NCI-H2196 treated with DMSO at 0.1 percent for 48 hours (cell line): ENCODE measurements around the gene BAD.

Experiments
- DNase-seq: peaks from one replicate; lab custom pipeline; 2025; ENCODE audit not compliant: unreplicated experiment; lab: John Stamatoyannopoulos, UW

BAD gene

GRCh38 chr11:64261556-64262080 lies 22.8 kb downstream of the BAD start:
- no peak for DNase-seq

- DNase-seq = no peak
Observed at GRCh38 chr11:64260147-64260708, 24.2 kb downstream of the BAD start.

- DNase-seq = no peak
Observed at GRCh38 chr11:64259533-64260067, 24.9 kb downstream of the BAD start.

GRCh38 chr11:64258946-64259532 lies 25.4 kb downstream of the BAD start:
- no peak for DNase-seq

GRCh38 chr11:64258356-64258755 lies 26.1 kb downstream of the BAD start:
- no peak for DNase-seq

GRCh38 chr11:64256300-64256699 lies 28.2 kb downstream of the BAD start:
- no peak for DNase-seq

- DNase-seq = no peak
Observed at GRCh38 chr11:64255135-64256128, 29.0 kb downstream of the BAD start.

GRCh38 chr11:64254326-64254725 lies 30.1 kb downstream of the BAD start:
- DNase-seq = no peak

- no peak for DNase-seq
Observed at GRCh38 chr11:64253481-64253880, 31.0 kb downstream of the BAD start.

- DNase-seq = no peak
Observed at GRCh38 chr11:64253043-64253442, 31.4 kb downstream of the BAD start.

- DNase-seq = no peak
Observed at GRCh38 chr11:64252003-64252872, 32.2 kb downstream of the BAD start.

- DNase-seq = no peak
Observed at GRCh38 chr11:64251753-64252002, 32.8 kb downstream of the BAD start.

GRCh38 chr11:64251016-64251752 lies 33.3 kb downstream of the BAD start, which contains the start of gene PLCB3:
TSS of gene PLCB3 (plus strand) at chr11:64251530. CDS start at chr11:64251650, 120 bp downstream.
- no peak for DNase-seq

GRCh38 chr11:64250415-64251015 lies 34.0 kb downstream of the BAD start:
- DNase-seq = no peak

GRCh38 chr11:64249563-64250414 lies 34.7 kb downstream of the BAD start:
- DNase-seq = no peak

GRCh38 chr11:64249038-64249437 lies 35.4 kb downstream of the BAD start:
- DNase-seq = no peak

- no peak for DNase-seq
Observed at GRCh38 chr11:64248578-64248977, 35.9 kb downstream of the BAD start.

- DNase-seq = no peak
Observed at GRCh38 chr11:64247729-64248531, 36.5 kb downstream of the BAD start.
